Measurements from ENCODE around the gene RAB9B.

Gene RAB9B

GRCh38 chrX:103791826-103792485 is 40.1 kb downstream of the RAB9B start:
- DNase-seq: no peak
- TF ChIP-seq POLR2A (IDR thresholded peaks at IDR 0.05; ENCODE audit: low read length) (no peak), GATA1 (IDR thresholded peaks at IDR 0.05; ENCODE audit: low read depth, low read length) (no peak)

- TF ChIP-seq POLR2A (IDR thresholded peaks at IDR 0.05; ENCODE audit: low read length): no peak
- TF ChIP-seq GATA1 (IDR thresholded peaks at IDR 0.05; ENCODE audit: low read depth, low read length): no peak
Observed at GRCh38 chrX:103791228-103791627, 40.8 kb downstream of the RAB9B start.

GRCh38 chrX:103789004-103789403 is 43.1 kb downstream of the RAB9B start:
- no peak for DNase-seq
- TF ChIP-seq GATA1 (IDR thresholded peaks at IDR 0.05; ENCODE audit: low read depth, low read length) (no peak), POLR2A (IDR thresholded peaks at IDR 0.05; ENCODE audit: low read length) (no peak)

More at GRCh38 chrX:103791228-103791627, 40.8 kb downstream of the RAB9B start:
- no peak for DNase-seq

- TF ChIP-seq GATA1 (IDR thresholded peaks at IDR 0.05; ENCODE audit: low read depth, low read length) (no peak), POLR2A (IDR thresholded peaks at IDR 0.05; ENCODE audit: low read length) (no peak)
- no peak for DNase-seq
Observed at GRCh38 chrX:103783971-103784370, 48.1 kb downstream of the RAB9B start.

- no peak for DNase-seq
- TF ChIP-seq POLR2A (IDR thresholded peaks at IDR 0.05; ENCODE audit: low read length): no peak
- no peak for TF ChIP-seq GATA1 (IDR thresholded peaks at IDR 0.05; ENCODE audit: low read depth, low read length)
Observed at GRCh38 chrX:103783196-103783595, 48.9 kb downstream of the RAB9B start.

- TF ChIP-seq GATA1 (IDR thresholded peaks at IDR 0.05; ENCODE audit: low read depth, low read length) (no peak), POLR2A (IDR thresholded peaks at IDR 0.05; ENCODE audit: low read length) (no peak)
- DNase-seq: no peak
Observed at GRCh38 chrX:103782640-103783039, 49.4 kb downstream of the RAB9B start.

- DNase-seq: no peak
- TF ChIP-seq GATA1 (IDR thresholded peaks at IDR 0.05; ENCODE audit: low read depth, low read length) (no peak), POLR2A (IDR thresholded peaks at IDR 0.05; ENCODE audit: low read length) (no peak)
Observed at GRCh38 chrX:103781706-103782105, 50.4 kb downstream of the RAB9B start.

- no peak for DNase-seq
- no peak for TF ChIP-seq POLR2A (IDR thresholded peaks at IDR 0.05; ENCODE audit: low read length)
Observed at GRCh38 chrX:103781062-103781402, 51.0 kb downstream of the RAB9B start.

- DNase-seq: no peak
- TF ChIP-seq POLR2A (IDR thresholded peaks at IDR 0.05; ENCODE audit: low read length) (no peak), GATA1 (IDR thresholded peaks at IDR 0.05; ENCODE audit: low read depth, low read length) (no peak)
Observed at GRCh38 chrX:103780336-103781061, 51.6 kb downstream of the RAB9B start.

GRCh38 chrX:103779141-103779789 is 52.8 kb downstream of the RAB9B start:
- TF ChIP-seq POLR2A (IDR thresholded peaks at IDR 0.05; ENCODE audit: low read length): no peak
- no peak for TF ChIP-seq GATA1 (IDR thresholded peaks at IDR 0.05; ENCODE audit: low read depth, low read length)
- no peak for DNase-seq

- no peak for DNase-seq
- no peak for TF ChIP-seq POLR2A (IDR thresholded peaks at IDR 0.05; ENCODE audit: low read length)
- TF ChIP-seq GATA1 (IDR thresholded peaks at IDR 0.05; ENCODE audit: low read depth, low read length): no peak
Observed at GRCh38 chrX:103776546-103776945, 55.5 kb downstream of the RAB9B start, which contains the start of gene PLP1. Gene PLP1 (plus strand): TSS chrX:103776840. CDS start chrX:103776996, 156 bp downstream.

- DNase-seq: no peak
- TF ChIP-seq POLR2A (IDR thresholded peaks at IDR 0.05; ENCODE audit: low read length) (no peak), GATA1 (IDR thresholded peaks at IDR 0.05; ENCODE audit: low read depth, low read length) (no peak)
Observed at GRCh38 chrX:103774070-103774642, 57.9 kb downstream of the RAB9B start.

GRCh38 chrX:103773445-103773844 is 58.6 kb downstream of the RAB9B start:
- DNase-seq: no peak

More at GRCh38 chrX:103773445-103773844, 58.6 kb downstream of the RAB9B start:
- TF ChIP-seq GATA1 (IDR thresholded peaks at IDR 0.05; ENCODE audit: low read depth, low read length): no peak
- no peak for TF ChIP-seq POLR2A (IDR thresholded peaks at IDR 0.05; ENCODE audit: low read length)
